H1 (cell line): ENCODE data around the gene PMPCB. TPM values are rescaled to one million over a fixed set of nuclear protein-coding genes. Genes with fewer than 3 reads are reported as not detected.

Experiments used
- CTCF ChIA-PET: fragments of 300-600 bp; sonication (Branson Sonifier 250); formaldehyde crosslinking; loops from one replicate; lab custom pipeline; 2021; ENCODE audit not compliant: partially characterized antibody; lab: Charles Lee
- POLR2A ChIA-PET: fragments of 300-600 bp; sonication (Branson Sonifier 250); formaldehyde crosslinking; loops from one replicate; lab custom pipeline; 2021; ENCODE audit warnings: inconsistent platforms; ENCODE audit not compliant: partially characterized antibody; lab: Charles Lee
- DNase-seq, 2 experiments: peaks; one replicate each; pipeline versions ENCODE4 v3.0.0 to v3.0.0-alpha.2; 2010 to 2022; ENCODE audit warnings: low spot score in 2 of 2, low read depth in 1 of 2, mixed read lengths in 1 of 2
- FAIRE-seq: peaks from 2 replicates; lab custom pipeline; 2011; peaks lifted over from hg19 to GRCh38; lab: Jason Lieb, UNC
- H2AFZ ChIP-seq: 2 replicates; pipeline ENCODE4 v1.8.1; 2012; ENCODE audit warnings: low read length, inconsistent platforms
- H2AK5ac ChIP-seq: 2 replicates; pipeline ENCODE4 v1.6.1; 2013; ENCODE audit warnings: low read depth, low read length
- H2BK120ac ChIP-seq: replicated peaks from 2 replicates; pipeline ENCODE3; 2013; ENCODE audit warnings: low read depth, low read length, inconsistent platforms
- H2BK12ac ChIP-seq: 2 replicates; pipeline ENCODE4 v1.6.1; 2013; ENCODE audit warnings: low read depth, low read length
- H2BK15ac ChIP-seq: 2 replicates; pipeline ENCODE4 v1.6.1; 2013; ENCODE audit warnings: low read length
- H2BK20ac ChIP-seq: 2 replicates; pipeline ENCODE4 v1.6.1; 2013; ENCODE audit warnings: low read length
- H2BK5ac ChIP-seq: 2 replicates; pipeline ENCODE4 v1.6.1; 2013; ENCODE audit warnings: low read depth, low read length
- H3K14ac ChIP-seq: 2 replicates; pipeline ENCODE4 v1.6.1; 2013; ENCODE audit warnings: inconsistent platforms; ENCODE audit not compliant: insufficient read length
- H3K18ac ChIP-seq: 2 replicates; pipeline ENCODE4 v1.6.1; 2013; ENCODE audit warnings: low read length; ENCODE audit errors: extremely low read depth
- H3K23ac ChIP-seq: 2 replicates; pipeline ENCODE4 v1.6.1; 2013; ENCODE audit warnings: inconsistent platforms; ENCODE audit not compliant: insufficient read length
- H3K23me2 ChIP-seq: 2 replicates; pipeline ENCODE4 v1.6.1; 2013; ENCODE audit warnings: low read depth, low read length
- H3K27ac ChIP-seq: 2 replicates; pipeline ENCODE4 v1.6.1; 2011; ENCODE audit warnings: low read depth, low read length, inconsistent platforms
- H3K27me3 ChIP-seq, 4 experiments: replicated peaks in 1 of 4; 1 replicate in 1 of 4; 2 replicates in 3 of 4; pipeline versions ENCODE4 v1.6.1 to v1.8.1; 2011 to 2013; ENCODE audit warnings: low read length in 3 of 4, mild to moderate bottlenecking in 3 of 4, inconsistent platforms in 2 of 4, mixed read lengths in 2 of 4, moderate library complexity in 1 of 4; ENCODE audit not compliant: control insufficient read depth in 3 of 4, insufficient read depth in 3 of 4; ENCODE audit errors: extremely low read depth in 1 of 4
- H3K36me3 ChIP-seq, 4 experiments: 2 replicates each; pipeline versions ENCODE4 v1.6.1 to v1.8.1; 2011 to 2013; ENCODE audit warnings: mild to moderate bottlenecking in 4 of 4, low read length in 3 of 4, moderate library complexity in 2 of 4, control low read depth in 1 of 4, inconsistent platforms in 1 of 4; ENCODE audit not compliant: insufficient read depth in 4 of 4, control insufficient read depth in 2 of 4
- H3K4ac ChIP-seq: replicated peaks from 2 replicates; pipeline ENCODE3; 2013; ENCODE audit warnings: low read length, low read depth, mixed read lengths, inconsistent platforms; ENCODE audit not compliant: insufficient read length
- H3K4me1 ChIP-seq, 4 experiments: replicated peaks in 1 of 4; 1 replicate in 1 of 4; 2 replicates in 3 of 4; pipeline versions ENCODE4 v1.6.1 to v1.8.1; 2011 to 2013; ENCODE audit warnings: low read length in 3 of 4, inconsistent platforms in 2 of 4, mixed read lengths in 1 of 4; ENCODE audit not compliant: insufficient read depth in 4 of 4, control insufficient read depth in 3 of 4
- H3K4me2 ChIP-seq, 2 experiments: 2 replicates each; pipeline versions ENCODE4 v1.6.1 to v1.8.1; 2011 to 2013; ENCODE audit warnings: low read depth in 2 of 2, low read length in 2 of 2, control low read depth in 1 of 2, inconsistent platforms in 1 of 2, mild to moderate bottlenecking in 1 of 2; ENCODE audit not compliant: insufficient read depth in 1 of 2
- H3K4me3 ChIP-seq, 4 experiments: fragments of 200-600, 300-600 bp in 1 of 4; sonication (generic), shearing (Covaris generic), sonication (Bioruptor Twin) in 1 of 4; 2 replicates each; pipeline versions ENCODE4 v1.5.1 to v1.8.1; 2011 to 2016; ENCODE audit warnings: low read length in 4 of 4, low read depth in 3 of 4, control low read depth in 2 of 4, inconsistent platforms in 2 of 4, mild to moderate bottlenecking in 2 of 4, mixed read lengths in 1 of 4, moderate library complexity in 1 of 4; ENCODE audit not compliant: insufficient read depth in 2 of 4; ENCODE audit errors: extremely low read depth in 1 of 4
- H3K56ac ChIP-seq: replicated peaks from 2 replicates; pipeline ENCODE3; 2013; ENCODE audit warnings: low read depth, mild to moderate bottlenecking, mixed read lengths, low read length, inconsistent platforms; ENCODE audit not compliant: insufficient read length
- H3K79me1 ChIP-seq: 2 replicates; pipeline ENCODE4 v1.6.1; 2013; ENCODE audit warnings: low read depth, low read length, control low read depth
- H3K79me2 ChIP-seq, 2 experiments: 2 replicates each; pipeline versions ENCODE4 v1.6.1 to v1.8.1; 2012 to 2013; ENCODE audit warnings: low read length in 2 of 2, mild to moderate bottlenecking in 2 of 2, inconsistent platforms in 1 of 2; ENCODE audit not compliant: insufficient read depth in 2 of 2, control insufficient read depth in 1 of 2
- H3K9ac ChIP-seq, 4 experiments: replicated peaks in 1 of 4; 1 replicate in 1 of 4; 2 replicates in 3 of 4; pipeline versions ENCODE4 v1.6.1 to v1.8.1; 2011 to 2013; ENCODE audit warnings: low read depth in 3 of 4, low read length in 3 of 4, control low read depth in 2 of 4, mild to moderate bottlenecking in 2 of 4, moderate library complexity in 2 of 4, inconsistent platforms in 1 of 4; ENCODE audit errors: extremely low read depth in 1 of 4
- H3K9me3 ChIP-seq, 2 experiments: 2 replicates each; pipeline versions ENCODE4 v1.6.1 to v1.8.1; 2012 to 2013; ENCODE audit warnings: mild to moderate bottlenecking in 2 of 2, moderate library complexity in 2 of 2, control low read depth in 1 of 2, inconsistent platforms in 1 of 2, low read depth in 1 of 2, low read length in 1 of 2, mixed read lengths in 1 of 2; ENCODE audit not compliant: insufficient read depth in 2 of 2
- H4K20me1 ChIP-seq, 2 experiments: replicated peaks in 1 of 2; 2 replicates each; pipeline versions ENCODE3 to v1.8.1; 2011 to 2013; ENCODE audit warnings: inconsistent platforms in 2 of 2, low read length in 2 of 2, mild to moderate bottlenecking in 1 of 2; ENCODE audit not compliant: insufficient read depth in 2 of 2, control insufficient read depth in 1 of 2
- H4K5ac ChIP-seq: 2 replicates; pipeline ENCODE4 v1.6.1; 2013; ENCODE audit warnings: low read length, low read depth, mixed read lengths, inconsistent platforms; ENCODE audit not compliant: insufficient read length
- H4K8ac ChIP-seq: 2 replicates; pipeline ENCODE4 v1.8.0; 2013; ENCODE audit warnings: mild to moderate bottlenecking, moderate library complexity, low read length, inconsistent platforms; ENCODE audit not compliant: insufficient read depth; ENCODE audit errors: extremely low read depth
- H4K91ac ChIP-seq: replicated peaks from 2 replicates; pipeline ENCODE3; 2013; ENCODE audit warnings: low read length, mixed read lengths, inconsistent platforms; ENCODE audit not compliant: insufficient read length
- CTBP2 ChIP-seq: IDR thresholded peaks from 2 replicates; pipeline ENCODE4 v1.7.0; 2011; ENCODE audit warnings: borderline replicate concordance, mild to moderate bottlenecking, moderate library complexity, mixed read lengths, low read length; ENCODE audit not compliant: insufficient read depth, insufficient read length
- EP300 ChIP-seq, 2 experiments: IDR thresholded peaks; 1 replicate in 1 of 2; 2 replicates in 1 of 2; pipeline ENCODE4 v1.6.1; 2011 to 2012; ENCODE audit warnings: low read depth in 2 of 2, low read length in 2 of 2, mild to moderate bottlenecking in 2 of 2, borderline replicate concordance in 1 of 2, inconsistent platforms in 1 of 2, moderate library complexity in 1 of 2
- EZH2 ChIP-seq: fragments of 200-600 bp; sonication (generic); IDR thresholded peaks from 2 replicates; pipeline ENCODE4 v1.7.1; 2012; ENCODE audit warnings: low read depth, mild to moderate bottlenecking, moderate library complexity, low read length, inconsistent platforms; ENCODE audit not compliant: severe bottlenecking
- HDAC6 ChIP-seq: IDR thresholded peaks from one replicate; pipeline ENCODE4 v1.7.1; 2012; ENCODE audit warnings: low read depth, mild to moderate bottlenecking, inconsistent platforms, low read length, moderate library complexity
- KDM1A ChIP-seq: fragments of 200-600, 300-600 bp; sonication (generic); IDR thresholded peaks from 2 replicates; pipeline ENCODE4 v1.7.1; 2016; ENCODE audit warnings: mild to moderate bottlenecking, low read length, borderline replicate concordance
- NRF1 ChIP-seq: IDR thresholded peaks from 2 replicates; pipeline ENCODE4 v1.6.1; 2011; ENCODE audit warnings: mild to moderate bottlenecking, low read depth, low read length, improper control_type of control experiment
- POLR2A ChIP-seq, 2 experiments: IDR thresholded peaks; 1 replicate in 1 of 2; 2 replicates in 1 of 2; pipeline ENCODE4 v1.6.1; 2011; ENCODE audit warnings: low read depth in 2 of 2, low read length in 2 of 2, mild to moderate bottlenecking in 2 of 2; ENCODE audit errors: control extremely low read depth in 1 of 2
- RFX5 ChIP-seq: IDR thresholded peaks from 2 replicates; pipeline ENCODE4 v1.6.1; 2011; ENCODE audit warnings: low read depth, low read length, improper control_type of control experiment, borderline replicate concordance
- TAF1 ChIP-seq: IDR thresholded peaks from 2 replicates; pipeline ENCODE4 v1.6.1; 2011; ENCODE audit warnings: mild to moderate bottlenecking, low read depth, low read length
- YY1 ChIP-seq: IDR thresholded peaks from 2 replicates; pipeline ENCODE4 v1.6.1; 2011; ENCODE audit warnings: low read depth, mild to moderate bottlenecking, low read length
- ZNF274 ChIP-seq: IDR thresholded peaks from 2 replicates; pipeline ENCODE4 v1.7.0; 2012; ENCODE audit warnings: low read length, borderline replicate concordance; ENCODE audit errors: extremely low read depth
- WGBS, 2 experiments: shearing (Covaris generic) in 1 of 2; methylation state at CpG; one replicate each; pipeline versions ENCODE4 v1.1.6 to v1.1.7; 2013 to 2015; ENCODE audit warnings: low lambda C conversion rate in 2 of 2, mixed read lengths in 2 of 2, inconsistent platforms in 1 of 2, low coverage in 1 of 2, missing lambda C conversion rate in 1 of 2; ENCODE audit not compliant: insufficient replicate concordance in 2 of 2, insufficient coverage in 1 of 2, insufficient read length in 1 of 2; ENCODE audit errors: extremely low coverage in 1 of 2, missing lambda C conversion rate in 1 of 2; 5-methylcytosine and 5-hydroxymethylcytosine counted together
- polyA plus RNA-seq, 7 experiments: library from polyadenylated mRNA; depleted of rRNA in 3 of 7; stranded (reverse) in 5 of 7; unstranded in 2 of 7; fragments of >200 nt in 5 of 7; fragments of 200-250 nt in 2 of 7; gene quantifications; 1 replicate in 5 of 7; 2 replicates in 1 of 7; 4 replicates in 1 of 7; pipeline versions ENCODE4 v1.2.1 to v1.2.3, GENCODE V29; 2011 to 2013; ENCODE audit warnings: missing spikeins in 2 of 7, mixed read lengths in 2 of 7
- total RNA-seq: library from RNA; stranded (reverse); fragmentation: NEBNext Ultra II Directional; extraction: Animal tissue kit (Norgen Biotek cat#: 25700); gene quantifications from 2 replicates; pipeline ENCODE4 v1.2.1, GENCODE V29; 2021

Gene PMPCB
- total and polyA plus RNA-seq, 2 of the 8 experiments (the other 6 are each of a cell fraction or from before 2014, with no cell fraction given): 60.6 to 83.5 TPM

- Histone ChIP-seq H3K79me1 (peaks cover 11% of the 10 kb centered on the region; the same call in 1 of the 2 replicates), H3K23ac (no peak overlapping the region), H3K9ac (no peak overlapping the region), H4K8ac (no peak overlapping the region), H4K5ac (no peak overlapping the region), H3K27me3 (no peaks in the 10 kb centered on the region), H2BK120ac (no peak overlapping the region), H4K20me1 (peaks cover 2% of the 10 kb centered on the region in 2 experiments), H3K14ac (no peak overlapping the region), H3K4me1 (peaks cover 0 to 6% (median 2%) of the 10 kb centered on the region in 4 experiments; a peak in 2 of 7 replicates), H3K27ac (no peak overlapping the region), H3K56ac (no peak overlapping the region), H2AFZ (no peak overlapping the region), H3K4me2 (no peak overlapping the region)
- CTCF ChIA-PET: no interaction called here
- POLR2A ChIA-PET: no interaction called here
- no peak for FAIRE-seq
- 96% methylated on average over 2 of the region's 2 CpGs; no CpG with 5 or more reads in 1 of the 2 experiments for WGBS, 2 experiments
- no peak for TF ChIP-seq KDM1A
- TF ChIP-seq EP300 (IDR thresholded peaks at IDR 0.05; ENCODE audit: borderline replicate concordance in 1 of 2, low read depth in 2 of 2, low read length in 2 of 2): no peak
- no peak for TF ChIP-seq POLR2A (IDR thresholded peaks at IDR 0.05; ENCODE audit: control extremely low read depth in 1 of 2, low read depth in 2 of 2, low read length in 2 of 2)
- no peak for TF ChIP-seq NRF1
- TF ChIP-seq YY1: no peak
- no peak for TF ChIP-seq RFX5
- no peak for TF ChIP-seq ZNF274
- TF ChIP-seq EZH2: no peak
- no peak for TF ChIP-seq CTBP2
- no peak for TF ChIP-seq TAF1
- TF ChIP-seq HDAC6: no peak
- TF ChIP-seq, all 59 proteins: peak for 0
- Histone ChIP-seq H3K23me2 (peaks cover 6% of the 10 kb centered on the region), H3K18ac (no peak overlapping the region), H3K4me3 (no peak overlapping the region), H2BK15ac (no peak overlapping the region), H3K36me3 (peaks cover 15 to 47% (median 36%) of the 10 kb centered on the region in 4 experiments), H3K9me3 (no peaks in the 10 kb centered on the region), H2AK5ac (no peak overlapping the region), H2BK12ac (no peak overlapping the region), H3K79me2 (peaks cover 15 to 60% of the 10 kb centered on the region in 2 experiments), H4K91ac (no peak overlapping the region), H2BK20ac (no peak overlapping the region), H3K4ac (no peak overlapping the region), H2BK5ac (no peak overlapping the region)
- no peak for DNase-seq
Observed at GRCh38 chr7:103341466-103341865, 44.2 kb downstream of the PMPCB start.
